Lower leg skin (tissue), 4 donors: Measurements from ENCODE around the gene DMD. TPM values are rescaled to one million over a fixed set of nuclear protein-coding genes. Genes with fewer than 3 reads are reported as not detected.

Source experiments
- DNase-seq, 2 donors: peaks; one replicate each; pipeline ENCODE4 v3.0.0-alpha.2; 2019; ENCODE audit warnings: low spot score in 2 of 2
- H3K4me3 ChIP-seq: fragments of 200-600 bp; sonication (generic); 2 replicates; pipeline ENCODE4 v1.5.1; 2017; ENCODE audit warnings: mild to moderate bottlenecking, low read depth; ENCODE audit not compliant: poor library complexity, severe bottlenecking
- POLR2A ChIP-seq, 2 donors: fragments of 450-650 bp; IDR thresholded peaks; one replicate each; pipeline ENCODE4 v1.6.1; 2016 to 2017; ENCODE audit warnings: antibody characterized with exemption in 2 of 2, mild to moderate bottlenecking in 1 of 2, moderate library complexity in 1 of 2
- WGBS, 2 donors: methylation state at CpG; one replicate each; pipeline ENCODE4 v1.1.5; 2018; 5-methylcytosine and 5-hydroxymethylcytosine counted together
- intact Hi-C: fragments of 100-400 bp; cut with DNase I; formaldehyde crosslinking; loops from one replicate; pipeline ENCODE4 v1.15.0; 2023; ENCODE audit warnings: low total_unique reads
- total RNA-seq, 4 donors: library from RNA; depleted of rRNA; stranded (reverse); fragments of >200 nt; gene quantifications; one replicate each; pipeline ENCODE4 v1.1.0, GENCODE V29; 2016
- TF ChIP-seq, protein P1 (sequence below), 3 donors: fragments of 450-650 bp; IDR thresholded peaks; one replicate each; pipeline ENCODE4 v1.5.1; 2016; ENCODE audit warnings: antibody characterized with exemption in 3 of 3, mild to moderate bottlenecking in 3 of 3, moderate library complexity in 2 of 3

Gene DMD
- total RNA-seq, 4 donors from 2014 or later = 23.0 to 27.5 (median 26.7) TPM

DNA sequence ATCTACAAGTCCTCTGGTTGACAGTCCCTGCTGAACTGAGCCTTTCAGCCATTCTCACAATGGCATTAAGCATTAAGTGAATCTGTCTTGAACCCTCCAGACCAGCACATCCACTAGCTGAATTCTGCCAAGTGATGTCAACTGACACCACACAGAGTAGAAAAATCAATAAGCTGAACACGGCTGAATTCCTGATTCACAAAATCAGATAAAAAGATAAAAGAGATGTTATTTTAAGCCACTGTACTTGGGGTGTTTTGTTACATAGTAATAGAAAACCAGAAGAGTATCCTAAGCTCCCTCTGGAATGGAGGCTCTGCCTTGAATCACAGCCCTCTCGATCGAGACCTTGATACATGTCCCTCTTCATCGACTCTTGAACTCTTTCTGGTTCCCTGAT lies 336.5 kb downstream of the DMD start:
- no peak overlapping the region for H3K4me3 ChIP-seq
- no peak for DNase-seq
- intact Hi-C loops = no loop called here
- no peak for TF ChIP-seq POLR2A (IDR thresholded peaks at IDR 0.05)
- TF ChIP-seq, protein P1, sequence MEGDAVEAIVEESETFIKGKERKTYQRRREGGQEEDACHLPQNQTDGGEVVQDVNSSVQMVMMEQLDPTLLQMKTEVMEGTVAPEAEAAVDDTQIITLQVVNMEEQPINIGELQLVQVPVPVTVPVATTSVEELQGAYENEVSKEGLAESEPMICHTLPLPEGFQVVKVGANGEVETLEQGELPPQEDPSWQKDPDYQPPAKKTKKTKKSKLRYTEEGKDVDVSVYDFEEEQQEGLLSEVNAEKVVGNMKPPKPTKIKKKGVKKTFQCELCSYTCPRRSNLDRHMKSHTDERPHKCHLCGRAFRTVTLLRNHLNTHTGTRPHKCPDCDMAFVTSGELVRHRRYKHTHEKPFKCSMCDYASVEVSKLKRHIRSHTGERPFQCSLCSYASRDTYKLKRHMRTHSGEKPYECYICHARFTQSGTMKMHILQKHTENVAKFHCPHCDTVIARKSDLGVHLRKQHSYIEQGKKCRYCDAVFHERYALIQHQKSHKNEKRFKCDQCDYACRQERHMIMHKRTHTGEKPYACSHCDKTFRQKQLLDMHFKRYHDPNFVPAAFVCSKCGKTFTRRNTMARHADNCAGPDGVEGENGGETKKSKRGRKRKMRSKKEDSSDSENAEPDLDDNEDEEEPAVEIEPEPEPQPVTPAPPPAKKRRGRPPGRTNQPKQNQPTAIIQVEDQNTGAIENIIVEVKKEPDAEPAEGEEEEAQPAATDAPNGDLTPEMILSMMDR (IDR thresholded peaks at IDR 0.05) = no peak
- WGBS, 2 donors = 77 to 78% methylated on average over 4 of the region's 4 CpGs

DNA sequence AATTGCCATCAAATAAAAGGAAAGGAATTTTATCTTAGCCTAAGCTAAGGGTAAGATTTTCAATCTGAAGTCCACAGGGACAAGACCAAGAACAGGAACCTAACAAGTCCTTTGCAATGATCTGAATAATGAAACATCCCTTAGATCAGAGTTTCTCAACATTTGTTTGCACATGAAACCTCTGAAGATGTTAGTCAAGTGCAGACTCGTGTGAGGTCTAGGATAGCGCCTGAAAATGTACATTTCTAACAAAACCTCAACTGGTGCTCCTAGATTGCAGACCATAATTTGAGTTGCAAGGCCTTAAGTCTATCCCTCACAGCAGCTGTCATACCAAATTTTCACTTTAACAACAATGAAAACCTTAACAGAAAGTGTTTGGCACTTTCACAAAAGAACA lies 337.6 kb downstream of the DMD start:
- H3K4me3 ChIP-seq = no peak overlapping the region
- intact Hi-C loops = no loop called here
- no peak for DNase-seq
- WGBS, 2 donors = 63 to 70% methylated on average over 2 of the region's 2 CpGs
- TF ChIP-seq, protein P1 (IDR thresholded peaks at IDR 0.05) = no peak
- TF ChIP-seq POLR2A (IDR thresholded peaks at IDR 0.05) = no peak

DNA sequence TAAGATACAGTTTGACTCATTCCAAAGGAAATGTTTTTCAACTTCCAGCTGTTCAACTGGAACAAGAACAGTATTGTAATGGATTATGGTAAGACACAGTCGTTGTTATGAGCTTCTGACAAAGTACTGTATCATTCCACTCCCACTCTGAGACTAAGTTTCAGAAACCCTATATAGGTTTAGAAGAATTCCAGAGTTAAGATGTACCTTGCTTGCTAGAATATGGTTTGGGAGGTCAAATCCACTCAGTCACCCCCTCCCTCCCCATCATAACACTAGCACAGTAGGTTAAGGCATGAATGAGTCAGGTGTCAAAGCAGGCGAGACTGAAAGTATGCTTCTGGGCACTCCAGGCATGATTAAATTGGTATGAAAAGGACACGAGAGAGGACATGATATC lies 339.7 kb downstream of the DMD start:
- H3K4me3 ChIP-seq = no peak overlapping the region
- intact Hi-C loops = no loop called here
- TF ChIP-seq, protein P1 (IDR thresholded peaks at IDR 0.05) = no peak
- TF ChIP-seq POLR2A (IDR thresholded peaks at IDR 0.05) = no peak
- DNase-seq = no peak
- 51 to 59% methylated on average over 3 of the region's 3 CpGs for WGBS, 2 donors

DNA sequence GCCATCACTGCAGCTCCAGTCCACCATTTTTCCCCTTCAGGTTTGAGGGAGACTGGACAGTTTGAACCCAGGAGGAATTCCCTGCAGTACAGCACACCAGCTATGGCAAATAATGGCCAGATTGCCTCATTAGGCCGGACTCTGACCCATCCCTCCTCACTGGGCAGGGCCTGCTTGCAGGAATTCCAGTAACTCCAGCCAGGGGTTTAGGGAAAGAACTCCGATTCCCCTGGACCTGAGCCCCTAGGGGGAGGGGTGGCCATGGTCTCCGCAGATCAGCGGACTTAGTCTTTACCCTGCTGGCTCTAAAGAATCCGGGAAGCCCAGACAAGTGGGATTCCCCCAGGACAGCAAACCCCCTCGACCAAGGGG lies 342.8 kb downstream of the DMD start:
- no peak for DNase-seq
- intact Hi-C loops = no loop called here
- H3K4me3 ChIP-seq = no peak overlapping the region
- WGBS, 2 donors = 69% methylated on average over 4 of the region's 6 CpGs; no CpG with 5 or more reads in 1 of the 2 donors
- TF ChIP-seq POLR2A (IDR thresholded peaks at IDR 0.05) = no peak
- TF ChIP-seq, protein P1 (IDR thresholded peaks at IDR 0.05) = no peak

DNA sequence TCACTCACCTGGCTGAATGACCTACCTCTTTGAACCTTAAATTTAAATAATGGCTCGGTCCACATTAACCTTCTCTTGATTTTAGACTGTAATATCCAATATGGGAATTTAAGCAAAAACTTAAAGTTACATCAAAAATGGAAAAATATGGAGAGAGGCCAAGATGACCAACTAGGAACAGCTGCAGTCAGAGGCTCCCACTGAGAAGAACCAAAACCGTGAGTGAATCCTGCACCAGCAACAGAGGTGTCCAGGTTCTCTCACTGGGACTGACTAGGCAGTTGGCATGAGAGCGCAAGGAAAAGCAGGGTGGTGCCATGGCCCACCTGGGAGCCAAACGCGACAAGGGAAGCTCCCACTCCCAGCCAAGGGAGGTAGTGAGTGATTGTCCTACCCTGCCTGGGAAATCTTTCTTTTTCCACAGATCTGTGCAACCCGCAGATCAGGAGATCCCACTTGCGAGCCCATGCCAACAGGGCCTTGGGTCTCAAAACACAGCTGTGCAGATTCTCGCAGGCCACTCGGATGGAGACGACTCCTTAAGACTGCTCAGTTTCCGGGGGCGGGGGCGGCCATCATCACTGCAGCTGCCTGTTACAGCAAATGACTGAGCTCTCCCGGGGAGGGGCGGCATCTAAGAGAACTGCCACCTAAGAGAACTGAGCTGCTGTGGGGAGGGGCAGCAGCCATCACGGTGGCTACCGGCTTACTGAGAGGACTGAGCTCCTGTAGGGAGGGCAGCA lies 343.4 kb downstream of the DMD start:
- 85 to 94% methylated on average over 15 to 17 of the region's 17 CpGs for WGBS, 2 donors
- no peak for TF ChIP-seq POLR2A (IDR thresholded peaks at IDR 0.05)
- TF ChIP-seq, protein P1 (IDR thresholded peaks at IDR 0.05) = no peak
- no peak overlapping the region for H3K4me3 ChIP-seq
- DNase-seq = no peak
- intact Hi-C loops = no loop called here

DNA sequence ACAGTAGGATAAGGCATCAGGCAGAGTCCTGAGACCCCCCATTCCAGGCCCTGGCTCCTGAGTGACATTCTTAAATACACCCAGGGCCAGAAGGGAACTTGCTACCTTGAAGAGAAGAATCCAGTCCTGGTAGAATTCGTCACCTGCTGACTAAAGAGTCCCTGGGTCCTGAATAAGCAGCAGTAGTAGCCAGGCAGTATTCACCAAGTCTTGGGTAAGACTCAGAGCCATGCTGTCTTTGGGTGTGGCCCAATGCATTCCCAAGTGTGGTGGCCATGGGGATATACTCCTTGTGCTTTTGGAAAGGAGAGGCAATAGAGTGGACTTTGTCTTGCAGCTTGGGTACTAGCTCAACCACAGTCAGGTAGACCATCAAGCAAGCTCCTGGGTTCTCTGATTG lies 359.1 kb downstream of the DMD start:
- WGBS, 2 donors = 40 to 56% methylated on average over 1 of the region's 1 CpG
- DNase-seq = no peak
- TF ChIP-seq, protein P1 (IDR thresholded peaks at IDR 0.05) = no peak
- TF ChIP-seq POLR2A (IDR thresholded peaks at IDR 0.05) = no peak
- intact Hi-C loops = no loop called here
- H3K4me3 ChIP-seq = no peak overlapping the region
